Measurements from ENCODE around the gene AURKA.
"Not testable (repeated sequence)": the region's sequence is repeated elsewhere in the genome, so short reads cannot be mapped to it uniquely, and the experiment has no call there.

AURKA gene

GRCh38 chr20:56343861-56344381 lies 48.1 kb downstream of the AURKA start:
- Histone ChIP-seq H3K4me2 (ENCODE audit: low read length) (no peak overlapping the region), H3K4me3 (ENCODE audit: low read depth, low read length, poor library complexity, severe bottlenecking) (no peak overlapping the region), H3K27me3 (ENCODE audit: insufficient read depth, low read length) (no peaks in the 10 kb centered on the region), H3K79me2 (ENCODE audit: insufficient read depth, low read length) (no peaks in the 10 kb centered on the region), H3K9ac (ENCODE audit: low read length) (no peak overlapping the region), H3K9me2 (ENCODE audit: low read depth, low read length) (no peaks in the 10 kb centered on the region), H3F3A (ENCODE audit: insufficient read depth, low read length) (no peaks in the 10 kb centered on the region), H3K27ac (ENCODE audit: low read depth, low read length, poor library complexity, severe bottlenecking) (no peak overlapping the region), H2AFZ (ENCODE audit: low read length) (no peak overlapping the region), H3K4me1 (ENCODE audit: insufficient read depth, low read length, severe bottlenecking) (no peaks in the 10 kb centered on the region), H3K9me3 (ENCODE audit: low read length) (no peaks in the 10 kb centered on the region), H4K20me1 (ENCODE audit: insufficient read depth, low read length) (no peaks in the 10 kb centered on the region), H3K36me3 (ENCODE audit: insufficient read depth, low read length) (no peaks in the 10 kb centered on the region)
- TF ChIP-seq CTCF (IDR thresholded peaks at IDR 0.05; ENCODE audit: low read length), result peak; percentile 58
- no peak for TF ChIP-seq EZH2 (IDR thresholded peaks at IDR 0.05; ENCODE audit: borderline replicate concordance, low read length)

- H2AFZ ChIP-seq (ENCODE audit: low read length), result no peak overlapping the region
- no peaks in the 10 kb centered on the region for H3K9me2 ChIP-seq (ENCODE audit: low read depth, low read length)
- TF ChIP-seq EZH2 (IDR thresholded peaks at IDR 0.05; ENCODE audit: borderline replicate concordance, low read length), result no peak
- TF ChIP-seq CTCF (IDR thresholded peaks at IDR 0.05; ENCODE audit: low read length), result no peak
- H4K20me1 ChIP-seq (ENCODE audit: insufficient read depth, low read length), result no peaks in the 10 kb centered on the region
- H3K9ac ChIP-seq (ENCODE audit: low read length), result no peak overlapping the region
- no peaks in the 10 kb centered on the region for H3K27me3 ChIP-seq (ENCODE audit: insufficient read depth, low read length)
- H3K9me3 ChIP-seq (ENCODE audit: low read length), result no peaks in the 10 kb centered on the region
- no peak overlapping the region for H3K4me2 ChIP-seq (ENCODE audit: low read length)
- H3K4me1 ChIP-seq (ENCODE audit: insufficient read depth, low read length, severe bottlenecking), result no peaks in the 10 kb centered on the region
- no peak overlapping the region for H3K4me3 ChIP-seq (ENCODE audit: low read depth, low read length, poor library complexity, severe bottlenecking)
- H3K79me2 ChIP-seq (ENCODE audit: insufficient read depth, low read length), result no peaks in the 10 kb centered on the region
- no peaks in the 10 kb centered on the region for H3F3A ChIP-seq (ENCODE audit: insufficient read depth, low read length)
- no peak overlapping the region for H3K27ac ChIP-seq (ENCODE audit: low read depth, low read length, poor library complexity, severe bottlenecking)
- no peaks in the 10 kb centered on the region for H3K36me3 ChIP-seq (ENCODE audit: insufficient read depth, low read length)
These were observed 49.2 kb downstream of the AURKA start for GRCh38 chr20:56342783-56343182.

GRCh38 chr20:56336709-56337108 lies 55.3 kb downstream of the AURKA start:
- not testable (repeated sequence) for H3K4me2 ChIP-seq (ENCODE audit: low read length); H3K4me3 ChIP-seq (ENCODE audit: low read depth, low read length, poor library complexity, severe bottlenecking); H3K9ac ChIP-seq (ENCODE audit: low read length); H3K9me2 ChIP-seq (ENCODE audit: low read depth, low read length); H3F3A ChIP-seq (ENCODE audit: insufficient read depth, low read length); H3K27ac ChIP-seq (ENCODE audit: low read depth, low read length, poor library complexity, severe bottlenecking); H3K36me3 ChIP-seq (ENCODE audit: insufficient read depth, low read length); H3K79me2 ChIP-seq (ENCODE audit: insufficient read depth, low read length); H4K20me1 ChIP-seq (ENCODE audit: insufficient read depth, low read length); H3K27me3 ChIP-seq (ENCODE audit: insufficient read depth, low read length); H3K4me1 ChIP-seq (ENCODE audit: insufficient read depth, low read length, severe bottlenecking); H2AFZ ChIP-seq (ENCODE audit: low read length); H3K9me3 ChIP-seq (ENCODE audit: low read length)

- no peaks in the 10 kb centered on the region for H3K36me3 ChIP-seq (ENCODE audit: insufficient read depth, low read length)
- H3K9me2 ChIP-seq (ENCODE audit: low read depth, low read length), result no peaks in the 10 kb centered on the region
- H3K9me3 ChIP-seq (ENCODE audit: low read length), result no peaks in the 10 kb centered on the region
- no peaks in the 10 kb centered on the region for H3K79me2 ChIP-seq (ENCODE audit: insufficient read depth, low read length)
- H3K9ac ChIP-seq (ENCODE audit: low read length), result no peak overlapping the region
- H4K20me1 ChIP-seq (ENCODE audit: insufficient read depth, low read length), result no peaks in the 10 kb centered on the region
- H3K27ac ChIP-seq (ENCODE audit: low read depth, low read length, poor library complexity, severe bottlenecking), result no peak overlapping the region
- no peak overlapping the region for H2AFZ ChIP-seq (ENCODE audit: low read length)
- TF ChIP-seq EZH2 (IDR thresholded peaks at IDR 0.05; ENCODE audit: borderline replicate concordance, low read length) (no peak), CTCF (IDR thresholded peaks at IDR 0.05; ENCODE audit: low read length) (no peak)
- no peaks in the 10 kb centered on the region for H3K4me1 ChIP-seq (ENCODE audit: insufficient read depth, low read length, severe bottlenecking)
- no peak overlapping the region for H3K4me3 ChIP-seq (ENCODE audit: low read depth, low read length, poor library complexity, severe bottlenecking)
- H3K27me3 ChIP-seq (ENCODE audit: insufficient read depth, low read length), result no peaks in the 10 kb centered on the region; the same call in 1 of the 2 replicates
- no peaks in the 10 kb centered on the region for H3F3A ChIP-seq (ENCODE audit: insufficient read depth, low read length)
- no peak overlapping the region for H3K4me2 ChIP-seq (ENCODE audit: low read length)
These were observed 63.2 kb downstream of the AURKA start for GRCh38 chr20:56328861-56329260.

All from OCI-LY1 (cell line).